ES-I3 (cell line): ENCODE measurements around the gene CYB5A.
A peak's percentile ranks its signal among the peaks of the same experiment; 100 is the strongest.
"Not testable (repeated sequence)": the region's sequence is repeated elsewhere in the genome, so short reads cannot be mapped to it uniquely, and the experiment has no call there.

Experiments used
- H3K36me3 ChIP-seq: 2 replicates; pipeline ENCODE4 v1.6.1; 2013; ENCODE audit warnings: mild to moderate bottlenecking, low read length, control low read depth, moderate library complexity; ENCODE audit not compliant: insufficient read depth
- H3K4me1 ChIP-seq: 2 replicates; pipeline ENCODE4 v1.6.1; 2013; ENCODE audit warnings: mild to moderate bottlenecking, control low read depth, low read length; ENCODE audit not compliant: insufficient read depth
- H3K9ac ChIP-seq: 2 replicates; pipeline ENCODE4 v1.6.1; 2013; ENCODE audit warnings: low read depth, mild to moderate bottlenecking, low read length, moderate library complexity
- H3K9me3 ChIP-seq: 2 replicates; pipeline ENCODE4 v1.6.1; 2013; ENCODE audit warnings: mild to moderate bottlenecking, low read length, moderate library complexity; ENCODE audit not compliant: control insufficient read depth, insufficient read depth

The CYB5A gene, protein sequence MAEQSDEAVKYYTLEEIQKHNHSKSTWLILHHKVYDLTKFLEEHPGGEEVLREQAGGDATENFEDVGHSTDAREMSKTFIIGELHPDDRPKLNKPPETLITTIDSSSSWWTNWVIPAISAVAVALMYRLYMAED

GRCh38 chr18:74291771-74292540, at the start of gene CYB5A:
TSS of gene CYB5A (minus strand) at chr18:74291963. CDS start at chr18:74291875, 88 bp downstream.
- Histone ChIP-seq H3K9ac (peak within 1 kb of the TSS; percentile 77), H3K36me3 (no peaks in the 10 kb centered on the region), H3K4me1 (peaks cover 6% of the 10 kb centered on the region; the same call in 1 of the 2 replicates), H3K9me3 (no peaks in the 10 kb centered on the region)

GRCh38 chr18:74337912-74338309, 46.1 kb upstream of the CYB5A start:
- H3K4me1 ChIP-seq, result no peaks in the 10 kb centered on the region
- no peaks in the 10 kb centered on the region for H3K36me3 ChIP-seq
- no peak overlapping the region for H3K9ac ChIP-seq
- H3K9me3 ChIP-seq, result no peaks in the 10 kb centered on the region

- Histone ChIP-seq H3K36me3 (no peaks in the 10 kb centered on the region), H3K9me3 (no peaks in the 10 kb centered on the region), H3K9ac (no peak overlapping the region), H3K4me1 (no peaks in the 10 kb centered on the region)
Observed at GRCh38 chr18:74337155-74337911, 45.6 kb upstream of the CYB5A start.

GRCh38 chr18:74336656-74337055, 44.9 kb upstream of the CYB5A start:
- Histone ChIP-seq H3K36me3 (no peaks in the 10 kb centered on the region), H3K9ac (no peak overlapping the region), H3K9me3 (no peaks in the 10 kb centered on the region), H3K4me1 (no peaks in the 10 kb centered on the region)

- no peaks in the 10 kb centered on the region for H3K36me3 ChIP-seq
Observed at GRCh38 chr18:74334242-74334893, 42.6 kb upstream of the CYB5A start.

GRCh38 chr18:74333091-74333490, 41.3 kb upstream of the CYB5A start:
- Histone ChIP-seq H3K36me3 (no peaks in the 10 kb centered on the region), H3K9me3 (no peaks in the 10 kb centered on the region), H3K9ac (no peak overlapping the region), H3K4me1 (no peaks in the 10 kb centered on the region)

More at GRCh38 chr18:74334242-74334893, 42.6 kb upstream of the CYB5A start:
- no peaks in the 10 kb centered on the region for H3K4me1 ChIP-seq
- H3K9ac ChIP-seq, result no peak overlapping the region
- no peaks in the 10 kb centered on the region for H3K9me3 ChIP-seq

DNA sequence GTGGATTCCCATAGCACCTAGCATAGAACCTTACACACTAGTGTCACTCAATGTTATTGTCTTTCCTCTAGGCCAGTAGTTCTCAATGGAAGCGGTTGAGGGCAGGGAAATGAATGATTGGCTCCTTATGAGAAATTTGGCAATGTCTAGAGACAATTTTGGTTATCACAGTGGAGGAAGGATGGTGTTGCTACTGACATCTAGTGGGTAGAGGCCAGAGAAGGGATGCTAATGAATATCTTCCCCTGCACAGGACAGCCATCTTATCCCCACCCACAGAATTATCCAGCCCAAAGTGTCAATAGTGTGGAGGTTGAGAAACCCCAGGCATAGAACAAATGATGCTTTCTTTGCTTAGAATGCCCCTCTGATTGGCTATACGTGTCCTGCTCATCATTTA, 39.6 kb upstream of the CYB5A start:
- Histone ChIP-seq H3K4me1 (no peaks in the 10 kb centered on the region), H3K36me3 (no peaks in the 10 kb centered on the region), H3K9ac (no peak overlapping the region), H3K9me3 (no peaks in the 10 kb centered on the region)

DNA sequence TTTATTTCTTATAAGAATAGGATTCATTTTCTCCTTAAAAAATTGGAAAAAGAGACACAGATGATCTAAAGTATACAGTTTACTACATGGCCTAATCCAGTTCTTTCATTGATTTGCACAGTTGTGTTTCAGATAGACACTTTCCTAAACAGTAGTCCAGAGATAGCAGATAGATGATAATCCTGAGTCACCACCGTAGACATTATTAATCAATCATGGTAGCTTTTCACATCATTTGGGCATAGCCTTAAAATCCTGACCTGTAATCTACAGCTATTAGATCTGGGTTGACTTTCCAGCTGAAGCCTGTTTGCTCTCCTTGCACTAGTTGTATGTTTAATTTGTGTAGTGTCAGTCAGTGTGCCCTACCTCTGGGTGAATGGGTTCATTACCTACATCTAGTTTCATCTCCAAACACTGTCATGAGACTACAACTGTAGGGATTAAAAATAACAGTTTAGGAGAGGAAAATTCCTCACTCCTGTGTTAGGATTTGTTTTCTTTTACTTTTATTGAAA, 38.0 kb upstream of the CYB5A start:
- H3K36me3 ChIP-seq, result no peaks in the 10 kb centered on the region
- no peak overlapping the region for H3K9ac ChIP-seq
- H3K4me1 ChIP-seq, result no peaks in the 10 kb centered on the region
- H3K9me3 ChIP-seq, result no peaks in the 10 kb centered on the region

- H3K9me3 ChIP-seq, result no peaks in the 10 kb centered on the region
- H3K36me3 ChIP-seq, result no peaks in the 10 kb centered on the region
- H3K4me1 ChIP-seq, result no peaks in the 10 kb centered on the region
- no peak overlapping the region for H3K9ac ChIP-seq
Observed at GRCh38 chr18:74328206-74328605, 36.4 kb upstream of the CYB5A start.

DNA sequence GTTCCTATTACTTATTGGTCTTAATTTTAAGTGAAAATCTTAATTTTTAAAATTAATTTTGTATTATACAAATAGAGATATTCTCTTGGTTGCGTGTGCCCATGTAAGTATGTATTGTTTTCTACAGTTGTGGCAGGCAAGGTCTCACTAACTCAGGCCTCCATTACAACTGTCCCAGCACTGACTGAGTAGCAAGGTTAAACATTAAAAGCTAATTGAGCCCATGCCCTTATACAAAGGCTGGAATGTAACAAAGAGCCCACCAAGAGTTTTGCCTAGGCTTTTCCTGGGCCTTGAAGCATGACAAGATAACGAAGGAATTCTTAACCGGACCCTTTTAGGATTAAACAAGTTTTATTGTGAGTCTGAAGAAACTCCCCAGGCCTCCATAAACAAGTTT, 35.0 kb upstream of the CYB5A start:
- H3K9ac ChIP-seq, H3K4me1 ChIP-seq, H3K9me3 ChIP-seq, H3K36me3 ChIP-seq: not testable (repeated sequence)

DNA sequence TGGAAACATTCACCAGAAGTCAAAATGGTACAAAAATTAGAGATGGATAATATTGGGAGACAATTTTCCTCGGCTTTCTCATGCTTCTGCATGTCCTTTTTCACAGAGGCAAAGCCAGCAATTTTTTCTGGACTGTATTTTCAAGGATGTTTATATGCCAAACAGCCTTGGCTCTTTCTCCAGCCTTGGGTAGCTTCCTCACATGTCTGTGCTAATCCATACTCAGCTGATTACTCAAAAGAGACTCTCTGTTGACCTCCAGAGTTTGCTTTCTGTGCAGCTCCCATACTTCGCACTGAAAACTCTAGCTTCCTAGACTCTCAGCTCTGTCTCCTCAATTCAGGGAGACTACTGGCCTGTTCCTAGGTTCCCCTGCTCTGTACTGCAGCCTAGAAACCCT, 34.5 kb upstream of the CYB5A start:
- Histone ChIP-seq H3K9ac (no peak overlapping the region), H3K9me3 (no peaks in the 10 kb centered on the region), H3K4me1 (no peaks in the 10 kb centered on the region), H3K36me3 (no peaks in the 10 kb centered on the region)

DNA sequence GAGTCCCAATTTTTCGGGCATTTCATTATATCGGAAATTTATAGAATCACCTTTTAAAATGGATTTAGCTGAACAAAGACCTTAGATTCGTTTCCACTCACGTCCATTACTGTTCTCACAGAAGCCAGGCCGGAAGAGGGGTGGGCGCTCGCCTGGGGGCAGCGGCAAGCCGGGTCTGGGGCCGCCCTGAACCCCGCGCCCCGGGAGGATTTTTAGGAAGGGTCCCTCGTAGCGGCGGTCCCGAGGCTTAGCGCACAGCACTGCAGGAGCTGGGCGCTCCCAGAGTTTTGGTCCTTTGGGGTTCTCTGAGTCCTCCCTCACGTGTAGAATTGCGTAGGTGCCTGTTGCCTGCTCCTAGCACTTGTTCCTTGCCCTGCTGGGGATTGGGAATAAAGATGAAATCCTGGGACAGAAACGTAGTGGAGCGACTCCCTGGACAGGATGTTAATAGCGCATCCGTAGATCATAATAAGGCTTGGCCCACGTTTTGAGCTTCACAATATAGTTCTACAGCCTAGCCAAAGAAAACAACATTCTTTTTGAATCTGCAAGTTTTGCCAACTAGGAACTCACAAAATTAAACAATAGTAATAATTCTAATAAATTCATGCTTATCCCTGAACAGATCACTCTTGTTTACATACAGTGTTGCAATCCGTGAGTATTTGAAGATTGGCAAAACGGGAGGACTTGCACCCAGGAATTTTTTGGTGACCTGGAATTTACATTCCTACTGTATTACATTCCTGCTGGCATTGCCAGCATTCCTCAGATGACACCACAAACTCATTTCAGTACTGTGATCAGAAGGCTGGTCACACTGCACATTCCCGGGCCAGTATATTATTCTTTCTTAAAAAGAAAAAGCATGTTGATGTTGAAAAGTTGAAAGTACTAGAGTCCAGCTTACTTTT, 24.8 kb upstream of the CYB5A start:
- Histone ChIP-seq H3K9ac (no peak overlapping the region), H3K36me3 (no peaks in the 10 kb centered on the region), H3K9me3 (no peaks in the 10 kb centered on the region; the same call in 1 of the 2 replicates), H3K4me1 (no peaks in the 10 kb centered on the region)

DNA sequence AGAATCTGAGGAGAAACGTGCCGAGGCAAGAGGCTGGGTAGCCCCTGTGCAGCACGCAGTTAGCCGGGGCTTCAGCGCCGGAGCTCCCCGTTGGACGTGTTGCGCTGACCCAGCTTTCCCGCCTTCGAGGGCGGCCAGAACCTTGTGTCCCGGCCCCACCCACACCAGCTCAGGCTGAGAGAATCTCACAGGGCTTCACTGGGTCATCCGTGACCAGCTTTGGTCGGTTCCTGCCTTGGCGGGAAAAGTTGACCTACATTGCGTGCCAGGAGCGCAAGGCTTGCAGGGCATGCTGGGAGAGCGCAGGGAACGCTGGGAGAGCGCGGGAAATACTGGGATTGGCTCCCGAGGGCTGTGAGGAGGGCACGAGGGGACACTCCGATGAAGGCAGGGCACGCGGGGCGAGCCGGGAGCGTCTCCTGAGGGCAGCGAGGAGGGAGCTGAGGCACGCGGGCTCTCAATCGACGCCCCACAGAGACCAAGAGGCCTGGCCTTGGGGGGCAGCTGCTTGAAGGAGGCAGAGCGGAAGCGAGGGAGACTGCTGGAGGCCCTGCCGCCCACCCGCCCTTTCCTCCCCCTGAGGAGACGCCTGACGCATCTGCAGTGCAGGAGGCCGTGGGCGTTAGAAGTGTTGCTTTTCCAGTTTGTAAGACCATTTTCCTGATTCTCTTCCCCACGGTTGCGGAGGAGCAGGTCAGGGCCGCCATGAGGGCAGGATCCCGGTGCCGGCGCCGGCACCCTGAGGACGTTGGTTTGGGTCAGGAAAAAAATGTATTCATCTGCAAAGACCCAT, 23.9 kb upstream of the CYB5A start, which contains the start of gene C18orf63:
TSS of gene C18orf63 (plus strand) at position 376 of the 793 bp plus-strand sequence. CDS start 2,027 bp downstream, outside the sequence.
- Histone ChIP-seq H3K4me1 (no peaks in the 10 kb centered on the region), H3K9me3 (peaks cover under 1% of the 10 kb centered on the region; the same call in 1 of the 2 replicates), H3K36me3 (no peaks in the 10 kb centered on the region), H3K9ac (no peak within 1 kb of the TSS)
